Renal pelvis (tissue), 4 donors: ENCODE results near the gene EZR. TPM values are rescaled to one million over a fixed set of nuclear protein-coding genes. Genes with fewer than 3 reads are reported as not detected.
A peak's percentile ranks its signal among the peaks of the same experiment; 100 is the strongest.
"Not testable (repeated sequence)": the region's sequence is repeated elsewhere in the genome, so short reads cannot be mapped to it uniquely, and the experiment has no call there.

Source experiments
- DNase-seq: peaks from one replicate; pipeline ENCODE4 v3.0.0-alpha.2; 2013
- polyA plus RNA-seq, 3 donors: library from polyadenylated mRNA; unstranded; fragments of 120-200 nt; gene quantifications; one replicate each; pipeline ENCODE4 v1.2.1, GENCODE V29; 2013; ENCODE audit not compliant: insufficient read length in 3 of 3

Gene EZR
- polyA plus RNA-seq, 3 donors, result 256 to 292 (median 274) TPM

DNA sequence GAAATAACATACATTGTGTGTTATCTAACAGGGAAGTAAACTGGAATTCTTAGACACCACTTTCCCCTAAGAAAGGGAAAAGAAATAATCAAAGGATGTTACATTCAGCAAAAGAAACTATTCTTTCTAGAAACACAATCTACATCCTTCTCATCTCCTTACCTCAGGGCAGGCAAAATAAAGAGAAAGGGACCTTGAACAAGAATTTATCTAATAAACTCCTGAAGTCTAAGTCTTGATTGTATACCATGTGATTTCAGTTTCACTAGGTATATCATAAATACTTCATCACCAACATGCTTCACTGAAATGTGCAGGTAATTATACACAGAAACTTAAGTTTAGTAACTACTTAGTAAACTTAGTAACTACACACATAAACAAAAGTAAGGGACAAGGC, 15.0 kb downstream of the EZR start:
- no peak for DNase-seq

GRCh38 chr6:158803733-158804143, 15.4 kb downstream of the EZR start:
- no peak for DNase-seq

GRCh38 chr6:158801655-158802294, 17.4 kb downstream of the EZR start:
- DNase-seq, result no peak

DNA sequence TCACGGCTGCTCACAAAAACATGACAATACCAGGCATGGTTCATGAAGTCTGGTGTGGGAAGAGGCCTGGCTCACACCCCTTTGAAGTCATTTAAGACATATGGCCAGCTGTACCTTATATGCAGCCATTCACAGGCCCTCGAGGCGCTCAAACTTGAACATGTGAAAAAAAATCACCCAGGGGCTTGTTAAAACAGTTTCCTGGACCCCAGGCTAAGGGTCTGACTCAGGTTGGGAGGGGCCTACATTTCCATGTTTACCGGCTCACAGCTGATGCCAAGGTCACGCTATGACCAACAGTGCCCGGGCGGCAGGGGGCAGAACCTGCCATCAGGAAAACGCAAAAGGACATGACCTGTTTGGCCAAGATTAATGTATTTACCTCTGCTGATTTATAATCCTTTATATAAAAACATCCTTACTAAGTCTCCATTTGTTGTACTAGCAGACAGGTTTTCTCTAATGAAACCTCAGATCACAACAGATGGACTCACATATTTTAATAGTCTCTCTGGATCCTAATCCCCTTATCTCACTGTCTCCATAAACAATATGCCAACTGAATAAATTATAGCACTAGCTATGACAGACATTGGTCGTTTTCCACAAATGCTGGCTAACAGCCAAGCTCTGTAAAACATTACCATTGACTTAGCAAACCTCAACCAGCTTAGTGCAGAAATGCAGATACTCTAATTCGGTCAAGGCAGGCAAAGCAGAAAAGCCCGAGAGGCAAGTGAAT, 19.9 kb downstream of the EZR start:
- DNase-seq, result peak; percentile 73

- no peak for DNase-seq
Measured at GRCh38 chr6:158798311-158798710, 20.9 kb downstream of the EZR start.

DNA sequence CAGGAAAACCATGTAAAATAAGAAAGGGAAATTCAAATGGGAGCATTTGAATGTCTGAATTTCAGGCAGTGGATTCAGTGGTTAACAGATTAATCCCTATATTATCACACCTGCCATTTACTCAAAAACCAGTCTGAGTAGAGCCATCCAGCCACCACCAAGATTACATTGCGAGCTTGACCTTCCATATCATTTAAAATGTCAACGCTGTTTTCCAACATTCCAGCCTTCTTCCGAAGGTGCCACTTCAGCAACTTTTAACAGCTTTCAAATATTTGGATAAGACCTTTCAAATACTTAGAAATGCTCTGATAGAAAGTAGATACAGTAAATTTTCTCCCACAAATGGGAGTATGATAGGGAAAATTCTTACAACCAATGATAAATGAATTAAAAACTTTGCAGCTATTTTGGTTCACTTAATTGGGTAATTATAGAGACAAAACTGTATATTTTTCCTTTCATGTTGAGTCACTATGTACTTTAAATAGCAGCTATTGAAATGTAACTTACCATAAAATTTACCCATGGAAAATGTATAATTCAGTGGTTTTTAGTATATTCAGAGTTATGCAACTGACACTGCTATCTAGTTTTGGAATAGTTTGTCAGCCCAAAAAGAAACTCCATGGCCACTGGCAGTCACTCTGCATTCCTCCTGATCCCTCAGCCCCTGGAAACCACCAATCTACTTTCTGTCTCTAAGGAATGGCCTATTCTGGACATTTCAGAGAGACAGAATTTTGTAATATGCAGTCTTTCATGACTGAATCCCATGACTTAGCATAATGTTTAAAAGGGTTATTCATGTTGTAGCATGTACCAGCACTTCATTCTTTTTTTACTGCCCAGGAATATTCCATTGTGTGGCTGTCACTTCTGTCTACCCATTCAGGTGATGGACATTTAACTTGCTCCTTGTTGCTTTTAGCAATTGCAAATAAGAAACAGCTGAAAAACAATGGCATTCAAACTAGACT, 21.5 kb downstream of the EZR start:
- DNase-seq, result no peak

DNA sequence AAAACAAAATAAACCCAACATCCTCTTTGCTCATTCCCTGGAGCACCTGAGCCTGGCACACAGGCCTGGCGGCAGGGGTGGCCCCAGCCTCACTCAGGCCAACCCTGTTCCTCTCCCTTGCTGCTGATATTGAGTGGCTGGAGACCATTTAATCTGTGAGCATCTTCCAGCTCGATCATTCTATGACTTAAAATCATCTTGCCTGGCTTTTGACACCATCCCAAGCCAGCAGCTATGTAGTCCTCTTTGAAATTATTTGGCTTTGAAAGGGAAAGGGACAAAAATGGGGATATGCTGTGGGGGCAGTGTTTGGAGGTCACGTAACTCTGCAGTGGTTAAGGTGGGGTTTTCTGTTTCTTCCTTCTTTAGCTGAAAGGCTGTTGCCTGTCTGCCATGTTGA, 22.8 kb downstream of the EZR start:
- DNase-seq, result no peak

DNA sequence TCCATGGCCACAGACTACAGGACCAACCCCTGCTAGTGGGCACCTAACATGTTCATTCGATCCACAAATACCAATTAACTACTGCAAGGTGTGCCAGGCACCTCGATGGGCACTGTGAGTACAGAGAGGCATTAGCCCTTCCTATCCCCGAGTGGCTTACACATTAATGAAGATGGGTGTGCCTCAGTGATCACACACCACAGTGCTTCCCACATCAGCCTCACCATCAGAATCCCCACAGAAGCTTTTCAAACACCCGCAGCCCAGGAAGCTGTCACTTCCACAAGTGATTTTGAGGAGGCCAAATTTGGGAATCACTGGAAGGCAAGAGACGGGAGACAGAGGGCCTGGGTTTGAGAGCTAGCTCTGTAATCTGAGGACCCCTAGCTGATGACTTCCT, 23.7 kb downstream of the EZR start:
- no peak for DNase-seq

DNA sequence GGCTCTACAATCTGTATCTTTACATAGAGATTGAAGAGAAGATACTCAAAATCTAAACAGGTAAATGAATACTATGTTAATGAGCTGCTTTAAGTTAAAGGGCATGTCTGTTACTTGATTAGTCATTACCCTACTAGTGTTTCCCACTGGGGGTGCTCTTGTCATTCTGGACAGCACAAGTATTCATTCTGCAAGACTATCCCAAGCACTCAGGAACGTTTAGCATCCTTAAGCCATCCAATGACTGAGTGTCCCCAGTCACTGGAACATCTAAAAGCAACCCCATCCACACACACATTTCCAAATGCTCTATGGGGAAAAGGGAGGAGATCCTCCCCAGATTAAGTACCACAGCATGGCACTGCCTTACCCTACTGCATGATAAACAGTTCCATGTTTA, 25.7 kb downstream of the EZR start:
- no peak for DNase-seq

GRCh38 chr6:158792505-158792904, 26.7 kb downstream of the EZR start:
- not testable (repeated sequence) for DNase-seq

- no peak for DNase-seq
Measured at GRCh38 chr6:158791274-158791855, 27.8 kb downstream of the EZR start.

GRCh38 chr6:158789115-158789917, 29.9 kb downstream of the EZR start:
- DNase-seq, result no peak

GRCh38 chr6:158787395-158787794, 31.8 kb downstream of the EZR start:
- DNase-seq, result no peak

- no peak for DNase-seq
Measured at GRCh38 chr6:158786645-158787304, 32.4 kb downstream of the EZR start.

DNA sequence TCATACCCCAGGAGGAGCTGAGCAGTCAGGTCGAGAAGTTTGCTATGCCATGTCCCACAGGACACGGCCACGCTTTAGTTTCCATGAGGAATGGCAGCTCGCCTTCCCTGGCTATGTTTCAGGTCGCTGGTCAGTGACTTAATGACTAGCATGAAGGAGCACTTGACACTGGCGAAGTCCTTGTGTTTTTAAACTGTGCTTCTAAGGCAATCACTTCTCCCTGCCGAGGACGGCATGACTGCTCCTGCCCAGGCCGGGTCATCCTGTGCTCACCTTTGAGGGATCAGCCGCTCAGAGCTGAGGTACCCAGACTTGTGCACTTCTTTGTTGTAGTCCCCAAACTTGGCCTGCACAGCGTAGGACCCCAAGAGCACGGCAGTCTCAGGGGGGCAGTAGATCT, 34.1 kb downstream of the EZR start:
- DNase-seq, result no peak

GRCh38 chr6:158784505-158784904, 34.7 kb downstream of the EZR start:
- DNase-seq, result no peak

- DNase-seq, result no peak
Measured at GRCh38 chr6:158783851-158784250, 35.3 kb downstream of the EZR start.

GRCh38 chr6:158783167-158783450, 36.1 kb downstream of the EZR start:
- no peak for DNase-seq

- no peak for DNase-seq
Measured at GRCh38 chr6:158782432-158783166, 36.6 kb downstream of the EZR start.

DNA sequence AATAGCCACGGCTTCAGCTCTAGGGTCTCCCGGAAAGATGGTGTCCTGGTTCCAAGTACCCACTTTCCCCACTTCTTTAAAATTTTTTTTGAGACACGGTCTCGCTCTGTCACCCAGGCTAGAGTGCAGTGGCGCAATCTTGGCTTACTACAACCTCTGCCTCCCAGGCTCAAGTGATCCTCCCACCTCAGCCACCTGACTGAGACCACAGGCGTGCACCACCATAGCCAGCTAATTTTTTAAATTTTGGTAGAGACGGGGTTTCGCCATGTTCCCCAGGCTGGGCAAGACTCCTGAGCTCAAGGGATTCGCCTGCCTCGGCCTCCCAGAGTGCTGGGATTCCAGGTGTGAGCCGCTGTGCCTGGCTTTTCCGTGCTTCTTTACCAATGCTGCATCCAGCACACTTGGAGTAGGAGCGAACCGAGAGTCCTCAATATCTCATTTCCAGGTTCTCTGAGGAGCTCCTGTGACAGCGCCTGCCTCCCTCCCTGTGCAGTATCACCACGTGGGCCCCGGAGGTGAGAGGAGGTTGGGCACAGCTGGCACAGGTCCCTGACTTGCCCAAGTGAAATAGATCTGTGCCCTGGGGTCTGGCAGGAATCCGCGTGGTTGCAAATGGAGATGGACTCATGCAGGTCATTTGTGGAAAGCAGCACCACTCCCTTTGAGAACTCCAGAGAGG, 37.3 kb downstream of the EZR start:
- no peak for DNase-seq
